GM15510 (cell line): ENCODE measurements around the gene PDZD4.

Experiments used
- POLR2A ChIP-seq: IDR thresholded peaks from 3 replicates; pipeline ENCODE4 v1.6.1; 2011; ENCODE audit warnings: borderline replicate concordance; ENCODE audit not compliant: insufficient read length; ENCODE audit errors: extremely low read depth

Gene PDZD4, protein sequence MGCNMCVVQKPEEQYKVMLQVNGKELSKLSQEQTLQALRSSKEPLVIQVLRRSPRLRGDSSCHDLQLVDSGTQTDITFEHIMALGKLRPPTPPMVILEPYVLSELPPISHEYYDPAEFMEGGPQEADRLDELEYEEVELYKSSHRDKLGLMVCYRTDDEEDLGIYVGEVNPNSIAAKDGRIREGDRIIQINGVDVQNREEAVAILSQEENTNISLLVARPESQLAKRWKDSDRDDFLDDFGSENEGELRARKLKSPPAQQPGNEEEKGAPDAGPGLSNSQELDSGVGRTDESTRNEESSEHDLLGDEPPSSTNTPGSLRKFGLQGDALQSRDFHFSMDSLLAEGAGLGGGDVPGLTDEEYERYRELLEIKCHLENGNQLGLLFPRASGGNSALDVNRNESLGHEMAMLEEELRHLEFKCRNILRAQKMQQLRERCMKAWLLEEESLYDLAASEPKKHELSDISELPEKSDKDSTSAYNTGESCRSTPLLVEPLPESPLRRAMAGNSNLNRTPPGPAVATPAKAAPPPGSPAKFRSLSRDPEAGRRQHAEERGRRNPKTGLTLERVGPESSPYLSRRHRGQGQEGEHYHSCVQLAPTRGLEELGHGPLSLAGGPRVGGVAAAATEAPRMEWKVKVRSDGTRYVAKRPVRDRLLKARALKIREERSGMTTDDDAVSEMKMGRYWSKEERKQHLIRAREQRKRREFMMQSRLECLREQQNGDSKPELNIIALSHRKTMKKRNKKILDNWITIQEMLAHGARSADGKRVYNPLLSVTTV

DNA sequence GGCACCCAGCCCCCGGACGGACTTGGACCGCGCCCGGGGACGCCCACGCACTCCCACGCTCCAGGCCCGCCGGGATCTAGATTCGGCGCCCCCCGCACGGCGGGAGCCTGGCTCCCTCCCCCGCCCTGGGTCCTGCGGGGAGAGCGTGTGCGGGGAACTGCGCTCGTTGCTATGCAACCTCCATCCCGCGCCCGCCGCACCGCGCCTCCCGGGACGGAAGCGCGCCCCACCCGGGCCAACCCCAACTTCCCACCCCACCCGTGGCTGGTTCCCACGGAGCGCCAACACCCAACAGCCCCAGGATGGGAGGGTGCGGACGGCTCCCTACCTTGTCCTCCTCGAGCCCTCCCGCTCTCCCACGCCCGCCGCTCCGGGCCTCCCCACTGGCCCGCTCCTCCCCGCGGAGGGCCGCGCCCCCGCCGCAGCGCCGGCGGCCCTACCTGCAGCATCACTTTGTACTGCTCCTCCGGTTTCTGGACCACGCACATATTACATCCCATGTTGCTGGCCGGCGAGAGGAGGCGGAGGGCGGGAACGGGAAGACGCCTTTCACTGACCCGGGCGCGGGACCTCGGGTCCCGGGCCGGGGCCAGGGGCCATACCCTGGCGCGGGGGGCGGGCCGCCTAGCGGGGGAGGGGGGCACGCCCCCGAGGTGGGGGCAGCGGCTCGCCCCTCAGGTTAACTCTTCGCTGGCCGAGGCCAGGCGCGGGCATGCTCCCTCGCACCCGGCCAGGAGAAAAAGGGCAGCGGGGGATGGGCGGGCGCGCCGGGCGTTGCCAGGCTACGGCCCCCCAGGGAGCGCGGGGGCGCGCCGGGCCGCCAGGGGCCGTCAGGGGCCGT is at the start of gene PDZD4:
TSS of gene PDZD4 (minus strand) at position 746 of the 841 bp plus-strand sequence. CDS start at position 500, 246 bp downstream.
- TF ChIP-seq POLR2A, result no peak

DNA sequence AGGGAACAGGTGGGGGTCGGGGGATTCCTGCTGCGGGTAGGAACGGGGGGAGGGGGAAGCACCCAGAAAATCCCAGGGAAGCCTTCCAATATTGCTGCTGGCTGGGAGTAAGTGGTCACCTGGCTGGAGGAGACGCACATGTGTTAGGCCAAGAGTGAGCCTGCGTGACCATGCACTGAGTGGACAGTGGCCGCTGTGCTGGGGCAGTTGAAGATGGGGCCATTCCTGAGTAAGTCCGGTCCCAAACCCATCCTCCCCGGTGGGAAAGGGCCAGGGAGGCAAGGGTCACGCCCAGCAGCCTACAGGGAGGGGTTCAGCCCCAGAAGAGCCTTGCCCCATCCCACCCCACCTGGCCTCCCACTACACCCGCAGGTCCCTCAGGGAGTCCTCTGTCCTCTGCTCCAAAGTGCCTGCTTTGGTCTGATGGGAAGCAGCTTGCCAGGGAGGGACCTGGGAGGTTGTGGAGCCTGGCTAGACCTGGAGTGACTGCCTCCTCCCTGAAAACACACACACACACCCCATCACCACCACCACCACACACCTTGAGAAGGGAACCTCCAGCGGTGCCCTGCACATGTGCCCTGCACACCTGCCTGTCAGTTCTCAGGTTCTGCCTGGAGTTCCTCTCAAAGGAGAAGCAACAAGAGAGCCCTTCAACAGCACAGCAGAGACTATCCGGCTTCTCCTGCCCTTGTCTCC is 49.5 kb upstream of the PDZD4 start:
- TF ChIP-seq POLR2A, result no peak

DNA sequence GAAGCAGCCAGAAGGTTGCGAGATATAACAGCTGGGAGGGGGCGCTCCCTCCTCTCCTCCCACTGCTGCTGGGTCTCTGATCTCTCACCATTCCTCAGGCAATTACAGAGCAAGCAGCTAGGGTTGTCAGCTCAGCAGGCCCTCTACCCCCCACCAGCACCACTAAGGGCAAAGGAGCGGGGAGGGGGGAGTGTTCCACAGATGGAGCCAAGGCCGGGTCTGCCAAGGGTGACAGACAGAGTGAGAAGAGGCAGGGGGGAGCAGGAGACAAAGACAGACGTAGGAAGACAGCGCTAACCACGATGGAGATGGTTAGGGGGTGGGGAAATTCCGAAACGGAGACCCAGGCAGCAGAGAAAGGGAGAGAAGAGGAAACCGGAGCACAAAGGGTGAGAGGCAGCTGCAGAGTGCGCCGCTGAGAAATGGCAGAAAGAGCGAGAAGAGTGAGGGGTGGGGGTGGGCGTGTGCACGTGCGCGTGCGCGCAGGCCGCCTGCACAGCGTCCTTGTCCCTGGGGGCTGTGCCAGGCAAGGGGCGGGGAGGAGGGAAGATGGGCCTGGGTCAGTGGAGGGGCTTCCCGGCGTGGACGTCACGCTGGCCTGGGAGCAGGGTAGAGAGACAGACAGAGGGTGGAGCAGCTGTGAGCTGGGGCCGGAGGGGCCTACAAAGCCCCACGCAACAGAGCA is 48.8 kb upstream of the PDZD4 start:
- TF ChIP-seq POLR2A, result no peak

DNA sequence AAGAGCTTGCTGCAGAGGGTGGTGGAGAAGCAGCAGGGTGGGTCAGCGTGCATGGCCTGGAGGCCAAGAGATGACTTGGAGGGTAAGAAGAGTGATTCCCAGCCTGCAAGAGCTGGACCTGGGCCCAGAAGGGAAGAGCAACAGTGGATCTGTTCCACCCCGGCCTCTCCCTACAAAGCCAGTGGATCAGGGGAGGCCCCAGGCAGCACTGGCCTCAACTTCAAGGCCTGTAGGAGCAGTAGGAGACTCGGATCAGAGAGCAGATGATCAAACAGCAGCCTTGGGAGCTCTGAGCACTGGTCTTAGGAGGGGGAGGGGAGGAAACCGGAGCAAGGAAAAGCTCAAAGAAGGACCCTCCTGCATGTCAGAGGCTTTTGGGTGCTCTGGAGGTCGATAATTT is 48.0 kb upstream of the PDZD4 start:
- no peak for TF ChIP-seq POLR2A

DNA sequence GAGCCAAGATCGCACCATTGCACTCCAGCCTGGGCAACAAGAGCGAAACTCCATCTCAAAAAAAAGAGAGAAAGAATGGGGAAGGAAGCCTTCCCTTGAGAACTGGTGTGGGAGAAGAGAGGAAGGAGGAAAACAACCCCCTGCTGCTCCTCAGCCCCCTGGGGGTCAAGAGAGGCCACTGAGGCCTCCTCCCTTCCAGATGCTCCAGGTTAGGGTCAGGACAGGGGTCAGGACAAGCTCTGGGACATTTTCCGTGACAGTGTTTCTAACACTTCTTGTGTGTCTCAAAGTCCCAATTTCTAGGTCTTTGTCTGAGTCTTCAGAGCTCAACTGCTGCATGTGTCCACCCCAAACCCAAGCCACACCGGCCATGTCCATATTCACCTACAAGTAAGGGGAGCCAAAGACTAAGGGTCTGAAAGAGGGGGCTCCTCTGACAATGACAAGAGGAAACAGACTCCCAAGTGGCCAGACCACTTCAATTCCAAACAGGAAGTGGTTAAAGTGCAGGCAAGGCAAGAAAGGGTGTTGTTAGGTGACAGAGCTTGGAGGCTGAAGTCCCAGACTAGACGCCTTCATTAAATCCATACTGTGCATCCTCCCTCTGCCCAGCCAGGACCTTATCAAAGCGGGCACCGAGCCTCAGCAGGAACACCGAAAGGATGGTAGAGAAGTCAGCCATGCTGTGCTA is 47.4 kb upstream of the PDZD4 start:
- TF ChIP-seq POLR2A, result no peak

DNA sequence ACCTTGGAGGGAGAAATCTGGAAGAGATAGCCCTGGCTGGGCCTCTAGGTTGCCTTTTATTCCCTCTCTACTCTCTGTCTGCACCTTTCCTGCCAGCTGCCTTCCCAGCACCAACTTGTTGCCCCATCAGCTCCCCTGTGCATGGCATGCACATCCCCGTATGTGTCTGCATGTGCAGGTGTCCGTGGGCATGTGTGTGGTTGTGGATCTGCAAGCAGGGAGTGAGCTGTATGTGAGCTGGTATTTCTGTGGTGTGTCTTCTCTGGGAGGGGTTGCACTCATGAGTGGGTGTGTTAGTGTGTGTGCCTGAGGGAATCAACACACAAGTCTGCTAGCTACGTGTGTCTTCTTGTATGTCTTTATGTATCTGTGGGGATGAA is 45.8 kb upstream of the PDZD4 start:
- no peak for TF ChIP-seq POLR2A

DNA sequence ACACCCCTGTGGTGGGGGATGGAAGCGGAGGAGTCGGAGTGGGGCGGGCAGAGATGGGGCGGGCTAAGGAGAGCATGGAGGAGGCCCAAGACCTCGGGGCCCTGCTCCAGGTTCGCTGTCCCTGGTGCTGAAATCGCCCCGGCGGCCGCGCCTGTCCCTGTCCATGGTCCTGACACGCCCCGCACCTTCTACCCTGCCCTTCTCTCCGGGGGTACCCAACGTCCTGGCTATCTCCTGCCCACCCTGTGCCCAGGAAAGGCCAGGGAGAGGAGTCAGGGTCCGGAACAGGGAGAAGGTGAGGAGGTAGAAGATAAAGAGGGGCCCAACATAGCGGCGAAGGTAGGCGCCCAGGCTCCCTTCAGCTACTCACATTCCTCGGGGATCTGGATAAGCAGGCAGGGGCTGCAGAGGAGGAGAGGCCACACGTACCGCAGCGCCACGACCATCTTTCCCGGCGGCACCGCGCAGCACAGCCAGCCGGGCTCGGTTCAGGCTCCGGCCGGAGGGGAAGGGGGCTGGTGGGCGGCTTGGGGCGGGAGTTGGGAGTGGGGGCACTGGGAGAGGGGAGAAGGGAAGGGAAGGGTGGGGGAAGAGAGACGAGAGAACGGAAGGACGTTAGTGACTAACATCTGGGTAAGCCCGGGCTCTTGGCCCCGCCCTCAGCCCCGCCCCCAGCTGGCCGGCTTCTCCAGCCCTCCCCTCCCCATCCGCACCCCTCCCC is 45.2 kb upstream of the PDZD4 start:
- TF ChIP-seq POLR2A, result no peak

DNA sequence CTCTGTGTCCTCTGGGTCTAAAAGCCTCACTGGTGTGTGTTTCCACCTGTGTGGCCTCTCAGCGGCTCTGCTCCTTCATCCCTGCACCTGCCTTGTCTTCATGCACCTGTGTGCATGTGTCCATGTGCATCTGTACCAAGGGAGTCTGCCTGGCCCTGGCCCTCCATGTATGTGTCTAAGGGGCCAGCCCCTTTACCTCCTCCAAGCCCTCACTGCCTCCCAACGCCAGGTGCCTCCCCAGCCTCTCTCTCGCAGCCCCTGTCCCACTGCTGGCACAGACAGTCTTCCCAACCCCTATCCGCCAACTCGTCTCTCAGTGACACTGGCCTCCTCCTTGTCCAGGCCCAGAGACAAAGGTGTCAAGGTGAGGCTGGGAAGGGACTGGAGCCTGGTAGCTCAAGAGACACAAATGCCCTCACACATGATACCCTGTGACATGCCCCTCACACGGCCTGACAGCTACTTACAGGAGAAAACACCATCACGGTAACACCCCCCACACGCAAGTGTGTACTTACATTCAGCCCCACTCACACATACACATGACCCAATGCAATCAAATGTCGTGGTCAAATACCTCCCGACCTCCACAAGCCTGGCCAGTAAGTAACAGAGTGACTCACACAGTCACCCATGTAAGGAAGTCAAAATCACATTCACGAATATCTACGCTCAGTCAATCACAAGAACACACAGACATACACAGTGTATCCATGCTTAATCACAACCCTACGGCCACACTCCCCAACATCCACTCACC is 44.2 kb upstream of the PDZD4 start:
- TF ChIP-seq POLR2A, result no peak

DNA sequence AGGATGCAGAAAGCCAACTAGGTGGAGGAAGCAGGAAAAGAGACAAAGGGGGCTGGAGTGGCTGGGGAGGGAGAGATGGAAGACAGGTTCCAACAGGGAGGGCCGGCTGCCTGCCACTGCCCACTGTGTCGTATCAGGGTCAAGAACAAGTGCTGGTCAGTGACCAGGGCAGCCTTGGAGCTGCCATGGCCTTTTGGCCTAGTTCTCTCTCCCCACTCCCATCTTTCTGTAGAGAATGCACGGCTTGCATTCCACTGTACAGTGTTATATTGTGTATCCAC is 43.7 kb upstream of the PDZD4 start:
- no peak for TF ChIP-seq POLR2A

DNA sequence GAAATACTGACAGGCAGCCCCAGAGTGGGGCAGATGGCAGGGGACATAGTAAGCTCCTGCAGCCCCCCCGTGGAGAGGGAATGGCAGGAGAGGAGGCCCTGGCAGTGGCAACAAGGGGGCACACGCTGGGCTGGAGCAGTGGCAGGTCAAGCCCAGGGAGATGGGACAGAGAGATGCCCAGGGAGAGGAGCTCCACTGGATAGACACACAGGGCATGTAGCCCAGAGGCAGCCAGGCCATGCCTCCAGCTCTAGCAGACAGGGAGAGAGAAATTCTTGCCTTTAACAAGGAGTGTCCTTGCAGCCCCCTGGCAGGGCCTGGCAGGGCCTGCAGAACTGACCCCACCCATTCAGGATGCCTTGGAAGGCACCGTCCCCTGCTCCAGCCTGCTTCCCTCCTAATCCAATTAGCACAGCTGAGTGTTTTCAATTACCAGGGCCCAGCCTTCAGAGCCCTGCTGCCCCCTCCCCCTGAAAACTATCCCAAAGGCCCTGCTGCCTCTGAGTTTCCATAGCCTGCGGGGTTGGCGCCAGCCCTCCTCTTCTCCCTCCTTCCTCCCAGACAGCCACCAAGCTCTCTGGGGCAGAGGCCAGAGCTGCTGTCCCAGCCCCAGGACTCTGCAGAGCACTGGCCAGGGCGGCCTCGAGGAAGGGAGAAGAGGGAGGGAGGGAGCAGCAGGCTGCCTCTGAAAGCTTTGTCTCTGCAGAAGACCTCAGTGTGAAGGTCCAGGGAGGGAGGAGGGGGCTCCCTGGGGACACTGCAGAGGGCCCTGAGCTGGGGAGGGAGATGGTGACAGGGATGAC is 43.1 kb upstream of the PDZD4 start:
- no peak for TF ChIP-seq POLR2A
